A549 (cell line): ENCODE results near the gene MRFAP1L1. TPM values are rescaled to one million over a fixed set of nuclear protein-coding genes. Genes with fewer than 3 reads are reported as not detected.

Experiments used
- ATAC-seq, 2 experiments: fragments of 200-7000 bp in 1 of 2; fragments of >200 bp in 1 of 2; cut with Nextera tagmentation in 1 of 2; cut with Tn5 transposase in 1 of 2; 3 replicates each; pipeline versions ENCODE4 v1.8.0 to v1.9.1; 2018 to 2020; ENCODE audit warnings: mild to moderate bottlenecking in 1 of 2, moderate library complexity in 1 of 2
- CTCF ChIA-PET: fragments of 300-600 bp; sonication (Branson Sonifier 250); formaldehyde crosslinking; extraction: SDS; loops from one replicate; lab custom pipeline; 2021; ENCODE audit warnings: antibody characterized with exemption, inconsistent platforms; lab: Yijun Ruan, JAX
- POLR2A ChIA-PET: fragments of 350-600 bp; formaldehyde crosslinking; extraction: SDS; loops from one replicate; lab custom pipeline; 2021; ENCODE audit warnings: antibody characterized with exemption, inconsistent platforms; lab: Yijun Ruan, JAX
- DNase-seq, 2 experiments: peaks; one replicate each; pipeline versions ENCODE4 v3.0.0 to v3.0.0-alpha.2; 2011 to 2016; ENCODE audit warnings: low read depth in 1 of 2, low spot score in 1 of 2
- FAIRE-seq: peaks from 2 replicates; lab custom pipeline; 2011; peaks lifted over from hg19 to GRCh38; lab: Jason Lieb, UNC
- H3K27ac ChIP-seq, 2 experiments: fragments of >200 bp; sonication (Bioruptor Twin); formaldehyde crosslinking; 3 replicates each; pipeline ENCODE4 v1.5.1; 2016 to 2017
- H3K4me1 ChIP-seq: fragments of >200 bp; sonication (Bioruptor Twin); formaldehyde crosslinking; 3 replicates; pipeline ENCODE4 v1.6.1; 2016
- H3K4me2 ChIP-seq: fragments of >200 bp; sonication (Bioruptor Twin); formaldehyde crosslinking; 3 replicates; pipeline ENCODE4 v1.6.1; 2016
- H3K4me3 ChIP-seq: fragments of >200 bp; sonication (Bioruptor Twin); formaldehyde crosslinking; 3 replicates; pipeline ENCODE4 v1.5.1; 2016
- H3K9me3 ChIP-seq: fragments of >200 bp; sonication (Bioruptor Twin); formaldehyde crosslinking; 3 replicates; pipeline ENCODE4 v1.6.1; 2016
- BHLHE40 ChIP-seq: IDR thresholded peaks from 2 replicates; pipeline ENCODE4 v1.6.1; 2012; ENCODE audit warnings: low read depth, low read length, inconsistent platforms
- CBX2 ChIP-seq: fragments of 200-600 bp; sonication (generic); IDR thresholded peaks from 2 replicates; pipeline ENCODE4 v1.6.1; 2016; ENCODE audit warnings: low read depth, mild to moderate bottlenecking, borderline replicate concordance
- CHD2 ChIP-seq: fragments of 150-350 bp; IDR thresholded peaks from 2 replicates; pipeline ENCODE4 v1.6.1; 2014; ENCODE audit warnings: low read length; ENCODE audit not compliant: partially characterized antibody
- CHD4 ChIP-seq: fragments of 200-600 bp; sonication (generic); IDR thresholded peaks from 2 replicates; pipeline ENCODE4 v1.6.1; 2016; ENCODE audit warnings: antibody characterized with exemption, mild to moderate bottlenecking, borderline replicate concordance
- CTCF ChIP-seq: fragments of >200 bp; sonication (Bioruptor Twin); formaldehyde crosslinking; IDR thresholded peaks from 3 replicates; pipeline ENCODE4 v1.5.1; 2016
- EHF ChIP-seq: fragments of 250-450 bp; sonication (Bioruptor Pico); IDR thresholded peaks from 2 replicates; pipeline ENCODE4 v1.5.0; 2020; ENCODE audit warnings: mild to moderate bottlenecking
- ELK1 ChIP-seq: fragments of 150-350 bp; IDR thresholded peaks from 2 replicates; pipeline ENCODE4 v1.6.1; 2014; ENCODE audit warnings: low read depth, mild to moderate bottlenecking, low read length
- FOSB ChIP-seq: fragments of 250-450 bp; sonication (Bioruptor Pico); IDR thresholded peaks from 2 replicates; pipeline ENCODE4 v1.5.0; 2020; ENCODE audit warnings: mild to moderate bottlenecking, moderate library complexity
- FOXS1 ChIP-seq: fragments of 250-450 bp; sonication (Bioruptor Pico); IDR thresholded peaks from 2 replicates; pipeline ENCODE4 v1.5.0; 2020; ENCODE audit warnings: mild to moderate bottlenecking, moderate library complexity
- HDAC2 ChIP-seq: fragments of 200-600 bp; sonication (generic); IDR thresholded peaks from 2 replicates; pipeline ENCODE4 v1.6.1; 2016
- KDM1A ChIP-seq: fragments of 200-600 bp; sonication (generic); IDR thresholded peaks from 2 replicates; pipeline ENCODE4 v1.6.1; 2016; ENCODE audit warnings: low read depth, mild to moderate bottlenecking
- KDM5A ChIP-seq: fragments of 200-600 bp; sonication (generic); IDR thresholded peaks from 2 replicates; pipeline ENCODE4 v1.6.1; 2016; ENCODE audit warnings: antibody characterized with exemption, mild to moderate bottlenecking
- MAFK ChIP-seq: fragments of 450-650 bp; IDR thresholded peaks from 2 replicates; pipeline ENCODE4 v1.6.1; 2014; ENCODE audit not compliant: partially characterized antibody
- MAZ ChIP-seq: fragments of 150-350 bp; IDR thresholded peaks from 2 replicates; pipeline ENCODE4 v1.6.1; 2014; ENCODE audit warnings: antibody characterized with exemption, low read depth, low read length, borderline replicate concordance
- MYC ChIP-seq: IDR thresholded peaks from 2 replicates; pipeline ENCODE4 v1.6.1; 2012; ENCODE audit warnings: mild to moderate bottlenecking, inconsistent platforms, low read length, improper control_type of control experiment, borderline replicate concordance
- PHF8 ChIP-seq: fragments of 200-600 bp; sonication (generic); IDR thresholded peaks from 2 replicates; pipeline ENCODE4 v1.6.1; 2016; ENCODE audit warnings: low read depth, mild to moderate bottlenecking, antibody characterized with exemption, moderate library complexity, borderline replicate concordance
- RAD21 ChIP-seq, 2 experiments: fragments of >200 bp in 1 of 2; sonication (Bioruptor Twin) in 1 of 2; formaldehyde crosslinking in 1 of 2; IDR thresholded peaks in 1 of 2; conservative IDR thresholded peaks in 1 of 2; 2 replicates in 1 of 2; 3 replicates in 1 of 2; pipeline ENCODE4 v1.6.1; 2012 to 2018; ENCODE audit warnings: inconsistent platforms in 1 of 2
- SMC3 ChIP-seq: fragments of >200 bp; sonication (Bioruptor Twin); formaldehyde crosslinking; IDR thresholded peaks from 3 replicates; pipeline ENCODE4 v1.6.1; 2018; ENCODE audit warnings: inconsistent platforms
- TFCP2L1 ChIP-seq: fragments of 250-450 bp; sonication (Bioruptor Pico); IDR thresholded peaks from 2 replicates; pipeline ENCODE4 v1.5.0; 2021; ENCODE audit warnings: mild to moderate bottlenecking
- WGBS: methylation state at CpG from one replicate; pipeline ENCODE4 v1.1.6; 2017; ENCODE audit errors: missing lambda C conversion rate; 5-methylcytosine and 5-hydroxymethylcytosine counted together
- polyA plus RNA-seq, 4 experiments: library from polyadenylated mRNA; depleted of rRNA in 3 of 4; stranded (reverse); fragments of >200 nt; fragmentation: RNase III in 1 of 4; extraction: RNeasy Plus Mini Kit Qiagen cat#74134 plus additional on column Dnase treatment in 1 of 4; gene quantifications; 2 replicates in 3 of 4; 3 replicates in 1 of 4; pipeline ENCODE4 v1.2.3, GENCODE V29; 2011 to 2017
- TF ChIP-seq, protein P1 (sequence below): fragments of >200 bp; sonication (Bioruptor Twin); formaldehyde crosslinking; IDR thresholded peaks from 3 replicates; pipeline ENCODE4 v1.6.1; 2016
- TF ChIP-seq, protein P2 (sequence below): fragments of 450-650 bp; IDR thresholded peaks from 2 replicates; pipeline ENCODE4 v1.6.1; 2014; ENCODE audit warnings: antibody characterized with exemption
- TF ChIP-seq, protein P3 (sequence below): fragments of >200 bp; sonication (Bioruptor Twin); formaldehyde crosslinking; IDR thresholded peaks from 2 replicates; pipeline ENCODE4 v1.6.1; 2016
- TF ChIP-seq, protein P4 (sequence below): IDR thresholded peaks from 2 replicates; pipeline ENCODE4 v1.6.1; 2012
- TF ChIP-seq, protein P5 (sequence below): fragments of 250-450 bp; sonication (Bioruptor Pico); IDR thresholded peaks from 2 replicates; pipeline ENCODE4 v1.5.0; 2021; ENCODE audit warnings: mild to moderate bottlenecking, moderate library complexity, borderline replicate concordance

MRFAP1L1 gene
- polyA plus RNA-seq, 2 of the 4 experiments (the other 2 are of a cell fraction), result 46.1 to 78.2 TPM

- Histone ChIP-seq H3K4me3 (no peak overlapping the region), H3K27ac (peak overlapping the region; percentile 66 to 72; a peak in 3 of 6 replicates), H3K4me1 (peaks cover 19% of the 10 kb centered on the region; the same call in 1 of the 3 replicates), H3K9me3 (no peaks in the 10 kb centered on the region), H3K4me2 (no peak overlapping the region)
- FAIRE-seq (no peak), ATAC-seq (no peak), DNase-seq (no peak)
- POLR2A ChIA-PET, result interaction anchor here (1.9 kb wide), 1 partner anchor 153 kb away, joined by 8 read pairs; no protein-coding TSS in a partner anchor
- CTCF ChIA-PET, result interaction anchor here (0.9 to 9.0 kb wide), 13 partner anchors 10 to 362 kb away, joined by 3 to 168 read pairs (median 6); partner anchors contain the start of gene GRPEL1
- TF ChIP-seq CHD2 (no peak), KDM1A (no peak), EHF (no peak), TFCP2L1 (CRISPR knock-in tag) (no peak), ELK1 (no peak)
- TF ChIP-seq, protein P1, sequence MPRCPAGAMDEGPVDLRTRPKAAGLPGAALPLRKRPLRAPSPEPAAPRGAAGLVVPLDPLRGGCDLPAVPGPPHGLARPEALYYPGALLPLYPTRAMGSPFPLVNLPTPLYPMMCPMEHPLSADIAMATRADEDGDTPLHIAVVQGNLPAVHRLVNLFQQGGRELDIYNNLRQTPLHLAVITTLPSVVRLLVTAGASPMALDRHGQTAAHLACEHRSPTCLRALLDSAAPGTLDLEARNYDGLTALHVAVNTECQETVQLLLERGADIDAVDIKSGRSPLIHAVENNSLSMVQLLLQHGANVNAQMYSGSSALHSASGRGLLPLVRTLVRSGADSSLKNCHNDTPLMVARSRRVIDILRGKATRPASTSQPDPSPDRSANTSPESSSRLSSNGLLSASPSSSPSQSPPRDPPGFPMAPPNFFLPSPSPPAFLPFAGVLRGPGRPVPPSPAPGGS, result no peak
- TF ChIP-seq, protein P2, sequence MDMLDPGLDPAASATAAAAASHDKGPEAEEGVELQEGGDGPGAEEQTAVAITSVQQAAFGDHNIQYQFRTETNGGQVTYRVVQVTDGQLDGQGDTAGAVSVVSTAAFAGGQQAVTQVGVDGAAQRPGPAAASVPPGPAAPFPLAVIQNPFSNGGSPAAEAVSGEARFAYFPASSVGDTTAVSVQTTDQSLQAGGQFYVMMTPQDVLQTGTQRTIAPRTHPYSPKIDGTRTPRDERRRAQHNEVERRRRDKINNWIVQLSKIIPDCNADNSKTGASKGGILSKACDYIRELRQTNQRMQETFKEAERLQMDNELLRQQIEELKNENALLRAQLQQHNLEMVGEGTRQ, result no peak
- 94% methylated on average over 10 of the region's 10 CpGs for WGBS
Measured at GRCh38 chr4:6721121-6721520, 11.5 kb upstream of the MRFAP1L1 start.

DNA sequence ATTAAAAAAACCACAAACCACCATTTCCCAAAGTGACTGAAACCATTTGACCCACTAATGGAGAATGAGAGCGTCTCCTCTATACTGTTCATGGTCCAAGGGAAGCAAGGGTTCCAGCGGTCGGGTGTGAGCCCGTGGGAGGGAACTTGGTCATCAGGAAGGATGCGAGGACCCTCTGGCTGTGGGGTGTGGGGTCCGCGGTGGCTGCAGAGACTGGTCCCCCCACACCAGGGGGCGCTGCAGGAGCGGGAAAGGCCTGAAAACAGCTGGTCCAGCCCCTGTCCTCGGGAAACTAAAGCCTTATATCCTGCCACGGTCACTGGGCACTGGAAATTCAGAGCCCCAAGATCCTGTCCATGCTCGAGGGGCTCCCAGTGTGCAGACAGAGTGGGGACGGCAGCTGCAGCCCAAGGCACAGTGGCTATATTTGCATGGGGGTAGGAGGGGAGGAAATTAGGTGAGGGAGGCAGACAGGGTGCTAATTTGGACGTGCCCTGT, 10.6 kb upstream of the MRFAP1L1 start:
- H3K27ac ChIP-seq, result peak overlapping the region; percentile 66 to 72; a peak in 5 of 6 replicates
- H3K9me3 ChIP-seq, result no peaks in the 10 kb centered on the region
- ATAC-seq (peak; percentile 71 to 89; a peak in 4 of 6 replicates), FAIRE-seq (no peak), DNase-seq (peak; percentile 62 to 90)
- H3K4me1 ChIP-seq, result peaks cover 21% of the 10 kb centered on the region; the same call in 1 of the 3 replicates
- WGBS, result 8% methylated on average over 9 of the region's 14 CpGs
- CTCF ChIA-PET, result interaction anchor here (0.6 to 9.0 kb wide), 55 partner anchors 11 to 363 kb away, joined by 3 to 168 read pairs (median 4); partner anchors contain the start of gene GRPEL1
- TF ChIP-seq SMC3 (peak; percentile 95), RAD21 (conservative IDR thresholded peaks at IDR 0.05 in 1 of 2, IDR thresholded peaks at IDR 0.05 in 1 of 2) (peak; percentile 95 to 97), MYC (no peak), CTCF (peak; percentile 79), KDM5A (peak; percentile 77)
- peak overlapping the region; percentile 72 for H3K4me2 ChIP-seq
- POLR2A ChIA-PET, result interaction anchor here (1.0 to 1.9 kb wide), 2 partner anchors 46 to 154 kb away, joined by 3 to 8 read pairs; no protein-coding TSS in a partner anchor
- H3K4me3 ChIP-seq, result no peak overlapping the region

DNA sequence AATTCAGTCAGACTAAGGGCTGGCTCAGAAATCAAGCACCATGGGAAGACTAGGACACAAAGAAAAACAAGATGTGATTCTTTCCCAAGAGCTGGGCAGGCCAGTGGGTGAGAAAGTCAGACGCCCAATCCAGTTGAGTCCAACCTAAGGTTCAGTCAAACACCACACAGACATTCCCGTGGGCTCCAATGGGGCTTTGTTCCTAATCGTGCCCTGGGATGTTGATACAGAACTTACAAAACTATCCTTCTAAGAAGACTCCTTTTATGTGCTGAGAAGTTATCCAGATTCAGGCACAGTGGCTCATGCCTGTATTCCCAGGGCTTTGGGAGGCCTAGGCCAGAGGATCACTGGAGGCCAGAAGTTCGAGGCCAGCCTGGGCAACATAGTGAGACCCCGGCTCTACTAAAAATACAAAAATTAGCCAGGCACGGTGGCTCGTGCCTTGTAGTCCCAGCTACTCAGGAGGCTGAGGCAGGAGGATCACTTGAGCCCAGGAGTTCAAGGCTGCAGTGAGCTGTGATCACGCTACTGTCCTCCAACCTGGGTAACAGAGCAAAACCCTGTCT, 10.0 kb upstream of the MRFAP1L1 start:
- CTCF ChIA-PET, result interaction anchor here (0.7 to 9.0 kb wide), 32 partner anchors 11 to 363 kb away, joined by 3 to 168 read pairs (median 6); partner anchors contain the start of gene GRPEL1
- no peak overlapping the region for H3K4me3 ChIP-seq
- ATAC-seq, result no peak
- peak overlapping the region; percentile 72 for H3K4me2 ChIP-seq
- no peaks in the 10 kb centered on the region for H3K9me3 ChIP-seq
- no peak for DNase-seq
- 61% methylated on average over 8 of the region's 8 CpGs for WGBS
- no peak for TF ChIP-seq MAZ
- no peak for TF ChIP-seq FOXS1 (CRISPR knock-in tag)
- TF ChIP-seq CHD4, result no peak
- TF ChIP-seq, protein P3, sequence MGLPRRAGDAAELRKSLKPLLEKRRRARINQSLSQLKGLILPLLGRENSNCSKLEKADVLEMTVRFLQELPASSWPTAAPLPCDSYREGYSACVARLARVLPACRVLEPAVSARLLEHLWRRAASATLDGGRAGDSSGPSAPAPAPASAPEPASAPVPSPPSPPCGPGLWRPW, result no peak
- no peak for TF ChIP-seq KDM1A
- TF ChIP-seq, protein P4, sequence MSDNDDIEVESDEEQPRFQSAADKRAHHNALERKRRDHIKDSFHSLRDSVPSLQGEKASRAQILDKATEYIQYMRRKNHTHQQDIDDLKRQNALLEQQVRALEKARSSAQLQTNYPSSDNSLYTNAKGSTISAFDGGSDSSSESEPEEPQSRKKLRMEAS, result no peak
- no peak for TF ChIP-seq MAFK
- no peak for TF ChIP-seq PHF8
- TF ChIP-seq HDAC2, result no peak
- no peak for TF ChIP-seq FOSB (CRISPR knock-in tag)
- TF ChIP-seq, protein P5, sequence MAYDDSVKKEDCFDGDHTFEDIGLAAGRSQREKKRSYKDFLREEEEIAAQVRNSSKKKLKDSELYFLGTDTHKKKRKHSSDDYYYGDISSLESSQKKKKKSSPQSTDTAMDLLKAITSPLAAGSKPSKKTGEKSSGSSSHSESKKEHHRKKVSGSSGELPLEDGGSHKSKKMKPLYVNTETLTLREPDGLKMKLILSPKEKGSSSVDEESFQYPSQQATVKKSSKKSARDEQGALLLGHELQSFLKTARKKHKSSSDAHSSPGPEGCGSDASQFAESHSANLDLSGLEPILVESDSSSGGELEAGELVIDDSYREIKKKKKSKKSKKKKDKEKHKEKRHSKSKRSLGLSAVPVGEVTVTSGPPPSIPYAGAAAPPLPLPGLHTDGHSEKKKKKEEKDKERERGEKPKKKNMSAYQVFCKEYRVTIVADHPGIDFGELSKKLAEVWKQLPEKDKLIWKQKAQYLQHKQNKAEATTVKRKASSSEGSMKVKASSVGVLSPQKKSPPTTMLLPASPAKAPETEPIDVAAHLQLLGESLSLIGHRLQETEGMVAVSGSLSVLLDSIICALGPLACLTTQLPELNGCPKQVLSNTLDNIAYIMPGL, result no peak
- TF ChIP-seq BHLHE40, result no peak
- no peak for TF ChIP-seq CBX2
- H3K4me1 ChIP-seq, result peaks cover 21% of the 10 kb centered on the region; the same call in 1 of the 3 replicates
- POLR2A ChIA-PET, result interaction anchor here (1.0 to 1.9 kb wide), 2 partner anchors 45 to 154 kb away, joined by 3 to 8 read pairs; no protein-coding TSS in a partner anchor
- FAIRE-seq, result no peak
- peak overlapping the region; percentile 66 to 72; a peak in 4 of 6 replicates for H3K27ac ChIP-seq
